Ascending aorta (tissue), 2 donors: ENCODE data around the gene GIMD1. TPM values are rescaled to one million over a fixed set of nuclear protein-coding genes. Genes with fewer than 3 reads are reported as not detected.

Source experiments
- DNase-seq, 2 donors: peaks; one replicate each; pipeline ENCODE4 v3.0.0-alpha.2; 2019; ENCODE audit warnings: low spot score in 2 of 2
- H3K27ac ChIP-seq, 2 donors: fragments of 200-600 bp; sonication (generic); one replicate each; pipeline ENCODE4 v1.5.1; 2016 to 2017; ENCODE audit warnings: mild to moderate bottlenecking in 1 of 2
- H3K27me3 ChIP-seq: fragments of 200-600 bp; sonication (generic); one replicate; pipeline ENCODE4 v1.5.1; 2017
- H3K36me3 ChIP-seq, 2 donors: fragments of 200-600 bp; sonication (generic); one replicate each; pipeline ENCODE4 v1.5.1; 2016
- H3K4me1 ChIP-seq, 2 donors: fragments of 200-600 bp; sonication (generic); one replicate each; pipeline ENCODE4 v1.5.1; 2016 to 2017; ENCODE audit warnings: mild to moderate bottlenecking in 1 of 2
- H3K4me3 ChIP-seq, 2 donors: fragments of 200-600 bp; sonication (generic); one replicate each; pipeline ENCODE4 v1.5.1; 2016 to 2017; ENCODE audit warnings: mild to moderate bottlenecking in 1 of 2
- H3K9me3 ChIP-seq, 2 donors: fragments of 200-600 bp; sonication (generic); one replicate each; pipeline ENCODE4 v1.5.1; 2016
- CTCF ChIP-seq, 3 experiments: fragments of 200-600 bp in 2 of 3; fragments of 450-650 bp in 1 of 3; sonication (generic) in 2 of 3; IDR thresholded peaks; one replicate each; pipeline ENCODE4 v1.5.1; 2016 to 2019; ENCODE audit warnings: antibody characterized with exemption in 3 of 3, mild to moderate bottlenecking in 1 of 3, moderate library complexity in 1 of 3
- intact Hi-C: fragments of 100-400 bp; cut with DNase I; formaldehyde crosslinking; loops from one replicate; pipeline ENCODE4 v1.15.1; 2023
- total RNA-seq: library from RNA; depleted of rRNA; stranded (reverse); fragments of >200 nt; gene quantifications from one replicate; pipeline ENCODE4 v1.1.0, GENCODE V29; 2016

GIMD1 gene
- total RNA-seq, 1 donor from 2014 or later: not detected

- Histone ChIP-seq H3K4me3 (no peak overlapping the region), H3K4me1 (peaks cover 0 to 10% of the 10 kb centered on the region in 2 donors), H3K36me3 (no peaks in the 10 kb centered on the region), H3K9me3 (no peaks in the 10 kb centered on the region), H3K27ac (no peak overlapping the region), H3K27me3 (no peaks in the 10 kb centered on the region)
- intact Hi-C loops: loop anchor here (2.0 kb wide), 1 partner anchor 529 kb away; no protein-coding TSS in a partner anchor
- no peak for TF ChIP-seq CTCF (IDR thresholded peaks at IDR 0.05)
- no peak for DNase-seq
Measured at GRCh38 chr4:106370214-106370613, 1.6 kb upstream of the GIMD1 start.

DNA sequence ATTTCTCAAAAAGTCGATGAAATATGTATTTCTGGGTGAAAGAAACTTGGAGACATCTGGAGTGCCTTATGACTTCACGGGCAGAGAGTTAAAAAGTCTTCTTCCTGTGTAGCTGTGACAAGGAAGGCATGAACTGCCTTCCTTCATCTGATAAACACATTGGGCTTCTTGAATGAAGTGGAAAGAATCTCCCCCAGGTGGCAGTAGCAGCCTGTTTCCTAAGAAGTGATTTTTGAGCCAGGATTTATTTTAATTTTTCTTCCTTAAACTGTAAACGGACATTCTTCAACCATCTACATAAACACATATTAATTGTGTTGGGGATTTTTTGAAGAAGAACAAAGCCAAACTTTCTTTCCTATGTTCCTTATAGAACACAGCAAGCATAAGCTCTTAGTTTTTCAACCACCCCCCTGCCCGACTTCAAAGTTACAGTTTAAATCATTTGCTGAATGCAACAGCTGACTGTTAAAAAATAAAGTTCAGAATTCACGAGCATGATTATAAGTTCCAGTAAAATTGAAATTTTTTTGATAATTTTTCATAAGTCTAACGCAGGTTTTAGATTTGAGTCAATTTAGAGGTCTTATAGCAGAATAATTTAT lies 980 bp upstream of the GIMD1 start:
- peak in 1 of 2 donors; percentile 67 for DNase-seq
- peak overlapping the region in 1 of 2 donors; percentile 14 for H3K4me3 ChIP-seq
- intact Hi-C loops: loop anchor here (2.0 to 10.0 kb wide), 6 partner anchors 102 to 1635 kb away; partner anchors contain the start of gene DKK2

GRCh38 chr4:106367072-106367471 lies 1.5 kb downstream of the GIMD1 start:
- no peaks in the 10 kb centered on the region for H3K9me3 ChIP-seq
- no peak overlapping the region for H3K4me3 ChIP-seq
- H3K4me1 ChIP-seq: peaks cover 0 to 14% of the 10 kb centered on the region in 2 donors
- peak in 1 of 2 donors; percentile 60 for DNase-seq
- no peaks in the 10 kb centered on the region for H3K36me3 ChIP-seq
- intact Hi-C loops: loop anchor here (2.0 to 10.0 kb wide), 5 partner anchors 100 to 1638 kb away; partner anchors contain the start of gene DKK2
- TF ChIP-seq CTCF (IDR thresholded peaks at IDR 0.05): no peak
- H3K27me3 ChIP-seq: no peaks in the 10 kb centered on the region
- no peak overlapping the region for H3K27ac ChIP-seq

More for the DNA sequence above, 980 bp upstream of the GIMD1 start:
- Histone ChIP-seq H3K9me3 (no peaks in the 10 kb centered on the region), H3K4me1 (peaks cover 0 to 14% of the 10 kb centered on the region in 2 donors), H3K36me3 (no peaks in the 10 kb centered on the region), H3K27ac (no peak overlapping the region), H3K27me3 (no peaks in the 10 kb centered on the region)
- TF ChIP-seq CTCF (IDR thresholded peaks at IDR 0.05): peak; percentile 26 to 80 (median 62)

GRCh38 chr4:106366026-106366425 lies 2.6 kb downstream of the GIMD1 start:
- Histone ChIP-seq H3K4me3 (no peak overlapping the region), H3K9me3 (no peaks in the 10 kb centered on the region), H3K27ac (peak overlapping the region; percentile 55 to 86), H3K4me1 (peaks cover 0 to 14% of the 10 kb centered on the region in 2 donors), H3K27me3 (no peaks in the 10 kb centered on the region), H3K36me3 (no peaks in the 10 kb centered on the region)
- intact Hi-C loops: loop anchor here (2.0 to 10.0 kb wide), 5 partner anchors 99 to 1639 kb away; partner anchors contain the start of gene DKK2
- TF ChIP-seq CTCF (IDR thresholded peaks at IDR 0.05): no peak
- DNase-seq: no peak

DNA sequence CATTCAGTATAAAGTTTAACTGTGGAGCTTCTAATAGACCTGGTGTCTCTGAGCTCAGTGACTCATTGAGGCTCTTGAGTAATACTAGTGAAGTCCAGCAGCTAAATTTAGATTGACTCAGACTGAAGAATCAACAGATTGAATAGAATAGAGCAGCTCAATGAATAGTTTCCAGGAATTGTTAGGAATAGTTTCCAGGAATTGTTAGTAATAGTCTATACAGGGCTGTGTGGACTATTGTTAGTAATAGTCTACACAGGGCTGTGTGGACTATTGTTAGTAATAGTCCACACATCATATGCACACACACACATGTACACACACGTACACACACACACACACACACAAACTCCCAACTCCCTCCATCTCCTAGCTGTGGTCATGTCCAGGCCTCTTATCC lies 3.0 kb downstream of the GIMD1 start:
- Histone ChIP-seq H3K27me3 (no peaks in the 10 kb centered on the region), H3K36me3 (no peaks in the 10 kb centered on the region), H3K27ac (peak overlapping the region; percentile 55 to 86), H3K4me3 (no peak overlapping the region), H3K9me3 (no peaks in the 10 kb centered on the region), H3K4me1 (peaks cover 0 to 14% of the 10 kb centered on the region in 2 donors)
- DNase-seq: peak in 1 of 2 donors; percentile 63
- intact Hi-C loops: loop anchor here (2.0 to 10.0 kb wide), 6 partner anchors 49 to 1639 kb away; partner anchors contain the start of genes AIMP1, DKK2 and TBCK
- TF ChIP-seq CTCF (IDR thresholded peaks at IDR 0.05): no peak
